DMS 273 treated with DMSO at 0.1 percent for 48 hours (cell line): ENCODE measurements around the gene FAM131C.

Experiments used
- DNase-seq: peaks from one replicate; lab custom pipeline; 2025; lab: John Stamatoyannopoulos, UW

FAM131C gene

GRCh38 chr1:16099412-16099811 is 26.0 kb upstream of the FAM131C start:
- no peak for DNase-seq

- DNase-seq = no peak
These were observed 22.0 kb upstream of the FAM131C start for GRCh38 chr1:16095447-16095846.

GRCh38 chr1:16094453-16095158 is 21.2 kb upstream of the FAM131C start:
- DNase-seq = no peak

GRCh38 chr1:16093611-16094010 is 20.2 kb upstream of the FAM131C start:
- no peak for DNase-seq

GRCh38 chr1:16092923-16093511 is 19.6 kb upstream of the FAM131C start:
- DNase-seq = no peak

- DNase-seq = no peak
These were observed 18.9 kb upstream of the FAM131C start for GRCh38 chr1:16092097-16092922.

- DNase-seq = no peak
These were observed 17.8 kb upstream of the FAM131C start for GRCh38 chr1:16091296-16091695.

- no peak for DNase-seq
These were observed 16.8 kb upstream of the FAM131C start for GRCh38 chr1:16090076-16090826.

- DNase-seq = no peak
These were observed 15.5 kb upstream of the FAM131C start for GRCh38 chr1:16088996-16089395.

GRCh38 chr1:16088351-16088911 is 15.0 kb upstream of the FAM131C start:
- no peak for DNase-seq

GRCh38 chr1:16087733-16088132 is 14.3 kb upstream of the FAM131C start:
- no peak for DNase-seq

GRCh38 chr1:16085522-16085921 is 12.1 kb upstream of the FAM131C start:
- no peak for DNase-seq

- no peak for DNase-seq
These were observed 10.0 kb upstream of the FAM131C start for GRCh38 chr1:16083486-16083885.

- DNase-seq = no peak
These were observed 9.0 kb upstream of the FAM131C start for GRCh38 chr1:16082283-16083038.

GRCh38 chr1:16081636-16082035 is 8.2 kb upstream of the FAM131C start:
- DNase-seq = no peak

- no peak for DNase-seq
These were observed 7.1 kb upstream of the FAM131C start for GRCh38 chr1:16080422-16081150.

- DNase-seq = peak; percentile 41
These were observed 5.6 kb upstream of the FAM131C start for GRCh38 chr1:16078925-16079656.

GRCh38 chr1:16077406-16078245 is 4.2 kb upstream of the FAM131C start:
- no peak for DNase-seq

- DNase-seq = no peak
These were observed 3.4 kb upstream of the FAM131C start for GRCh38 chr1:16076865-16077238.
